Endothelial cell (in vitro differentiated cells): ENCODE data around the gene VSIG4. TPM values are rescaled to one million over a fixed set of nuclear protein-coding genes. Genes with fewer than 3 reads are reported as not detected.

Experiments used
- DNase-seq: peaks from one replicate; pipeline ENCODE4 v3.0.0; 2021; ENCODE audit warnings: low spot score
- H3K27ac Mint-ChIP-seq: one replicate; pipeline ENCODE4 v1.8.0; 2021; ENCODE audit warnings: mixed read lengths, inconsistent platforms; ENCODE audit not compliant: unreplicated experiment
- H3K27me3 Mint-ChIP-seq: one replicate; pipeline ENCODE4 v1.8.0; 2021; ENCODE audit warnings: mild to moderate bottlenecking, moderate library complexity, mixed read lengths, inconsistent platforms; ENCODE audit not compliant: unreplicated experiment
- H3K36me3 Mint-ChIP-seq: one replicate; pipeline ENCODE4 v1.8.0; 2021; ENCODE audit warnings: mild to moderate bottlenecking, low read depth, mixed read lengths, inconsistent platforms; ENCODE audit not compliant: unreplicated experiment
- H3K4me1 Mint-ChIP-seq: one replicate; pipeline ENCODE4 v1.8.0; 2021; ENCODE audit warnings: mild to moderate bottlenecking, mixed read lengths, inconsistent platforms; ENCODE audit not compliant: unreplicated experiment
- H3K4me3 Mint-ChIP-seq: one replicate; pipeline ENCODE4 v1.8.0; 2021; ENCODE audit warnings: mild to moderate bottlenecking, mixed read lengths, inconsistent platforms; ENCODE audit not compliant: unreplicated experiment
- H3K9me3 Mint-ChIP-seq: one replicate; pipeline ENCODE4 v1.8.0; 2021; ENCODE audit warnings: mixed read lengths, inconsistent platforms; ENCODE audit not compliant: unreplicated experiment
- CTCF ChIP-seq: fragments of 200-600 bp; sonication (generic); IDR thresholded peaks from one replicate; pipeline ENCODE4 v1.5.0; 2021; ENCODE audit warnings: antibody characterized with exemption; ENCODE audit not compliant: unreplicated experiment
- total RNA-seq: library from RNA; stranded (reverse); fragmentation: NEBNext Ultra II Directional; extraction: Animal tissue kit (Norgen Biotek cat#: 25700); gene quantifications from one replicate; pipeline ENCODE4 v1.2.1, GENCODE V29; 2021; ENCODE audit not compliant: unreplicated experiment

The VSIG4 gene
- total RNA-seq, 1 donor from 2014 or later, result not detected

- no peak for TF ChIP-seq CTCF
- Mint-ChIP-seq H3K27me3 (no peaks in the 10 kb centered on the region), H3K36me3 (no peaks in the 10 kb centered on the region), H3K9me3 (no peaks in the 10 kb centered on the region), H3K27ac (peak overlapping the region; percentile 76), H3K4me1 (peaks cover 15% of the 10 kb centered on the region), H3K4me3 (no peak overlapping the region)
- peak; percentile 4 for DNase-seq
Observed at GRCh38 chrX:66015152-66015831, 24.6 kb downstream of the VSIG4 start.

GRCh38 chrX:66014556-66014955, 25.3 kb downstream of the VSIG4 start:
- Mint-ChIP-seq H3K27ac (peak overlapping the region; percentile 76), H3K36me3 (no peaks in the 10 kb centered on the region), H3K4me1 (peaks cover 15% of the 10 kb centered on the region), H3K9me3 (no peaks in the 10 kb centered on the region), H3K27me3 (no peaks in the 10 kb centered on the region), H3K4me3 (no peak overlapping the region)
- no peak for TF ChIP-seq CTCF
- DNase-seq, result no peak

DNA sequence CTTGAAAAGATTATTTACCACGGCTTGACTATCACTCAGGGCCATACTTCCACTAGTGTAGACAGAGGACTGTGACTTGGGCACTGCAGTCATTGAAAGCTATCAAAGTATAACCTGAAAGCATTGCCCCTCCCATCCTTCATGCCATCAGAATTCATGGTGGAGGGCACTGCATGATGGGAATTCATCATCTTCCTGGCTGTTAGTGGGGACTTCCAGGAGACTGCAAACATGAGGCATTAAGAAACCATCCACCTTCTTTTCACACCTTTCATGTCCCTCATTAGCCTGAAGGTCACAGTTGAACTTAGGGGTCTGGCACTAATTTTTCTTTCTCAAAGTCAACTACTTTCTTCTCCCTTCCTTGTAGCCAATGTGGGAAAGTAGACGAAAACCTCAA, 25.8 kb downstream of the VSIG4 start:
- Mint-ChIP-seq H3K9me3 (no peaks in the 10 kb centered on the region), H3K27me3 (no peaks in the 10 kb centered on the region), H3K4me1 (peaks cover 15% of the 10 kb centered on the region), H3K36me3 (no peaks in the 10 kb centered on the region), H3K27ac (no peak overlapping the region), H3K4me3 (no peak overlapping the region)
- no peak for DNase-seq
- no peak for TF ChIP-seq CTCF

- no peak overlapping the region for H3K4me3 Mint-ChIP-seq
- no peaks in the 10 kb centered on the region for H3K36me3 Mint-ChIP-seq
Observed at GRCh38 chrX:66013194-66013816, 26.6 kb downstream of the VSIG4 start.

More at GRCh38 chrX:66013194-66013816, 26.6 kb downstream of the VSIG4 start:
- Mint-ChIP-seq H3K27me3 (no peaks in the 10 kb centered on the region), H3K4me1 (peaks cover 15% of the 10 kb centered on the region), H3K27ac (no peak overlapping the region), H3K9me3 (no peaks in the 10 kb centered on the region)
- no peak for TF ChIP-seq CTCF
- DNase-seq, result no peak
